ENCODE data around the gene ITGB1. TPM values are rescaled to one million over a fixed set of nuclear protein-coding genes. Genes with fewer than 3 reads are reported as not detected.

The ITGB1 gene
- total and polyA plus RNA-seq, 4 experiments from 2014 or later, result 420 to 758 (median 535) TPM

GRCh38 chr10:32931593-32931992 lies 26.4 kb downstream of the ITGB1 start:
- peaks cover 73% of the 10 kb centered on the region for H3K4me1 ChIP-seq (ENCODE audit: insufficient read depth, low read length)
- H3K4me1 Mint-ChIP-seq, result peaks cover 50 to 90% (median 64%) of the 10 kb centered on the region in 4 donors
- no peaks in the 10 kb centered on the region for H3K9me3 Mint-ChIP-seq
- peaks cover 59 to 76% of the 10 kb centered on the region in 2 donors for H3K36me3 Mint-ChIP-seq
- peaks cover 60% of the 10 kb centered on the region for H3K36me3 ChIP-seq (ENCODE audit: insufficient read depth, low read length)
- H3K27ac Mint-ChIP-seq, result peak overlapping the region; percentile 28 to 83 (median 75)
- H3K4me3 Mint-ChIP-seq, result peak overlapping the region in 5 of 8 donors; percentile 1 to 68 (median 11)
- ChIA-PET POLR2A (ENCODE audit: partially characterized antibody) (interaction anchor here (0.5 to 3.1 kb wide), 4 partner anchors 16 to 193 kb away, joined by 3 to 11 read pairs (median 4); no protein-coding TSS in a partner anchor), CTCF (ENCODE audit: partially characterized antibody) (interaction anchor here (1.0 to 1.8 kb wide), 3 partner anchors 77 to 184 kb away, joined by 3 to 5 read pairs (median 5); no protein-coding TSS in a partner anchor)
- H3K27ac ChIP-seq (ENCODE audit: low read depth, low read length), result no peak overlapping the region
- H3K27me3 ChIP-seq (ENCODE audit: insufficient read depth, low read length), result no peaks in the 10 kb centered on the region
- no peaks in the 10 kb centered on the region for H3K27me3 Mint-ChIP-seq
- no peak overlapping the region for H3K4me3 ChIP-seq (ENCODE audit: low read length in 2 of 2)
- no peaks in the 10 kb centered on the region for H3K9me3 ChIP-seq (ENCODE audit: control insufficient read depth in 1 of 2, low read length in 2 of 2)
- no peak for DNase-seq
- intact Hi-C loops (cut with micrococcal nuclease), result loop anchor here (5.0 kb wide), 3 partner anchors 76 to 226 kb away; no protein-coding TSS in a partner anchor

GRCh38 chr10:32930036-32930435 lies 28.0 kb downstream of the ITGB1 start:
- Histone ChIP-seq H3K27ac (ENCODE audit: low read depth, low read length) (no peak overlapping the region), H3K27me3 (ENCODE audit: insufficient read depth, low read length) (no peaks in the 10 kb centered on the region), H3K9me3 (ENCODE audit: control insufficient read depth in 1 of 2, low read length in 2 of 2) (no peaks in the 10 kb centered on the region), H3K4me3 (ENCODE audit: low read length in 2 of 2) (no peak overlapping the region), H3K36me3 (ENCODE audit: insufficient read depth, low read length) (peaks cover 71% of the 10 kb centered on the region), H3K4me1 (ENCODE audit: insufficient read depth, low read length) (peaks cover 72% of the 10 kb centered on the region)
- ChIA-PET CTCF (ENCODE audit: partially characterized antibody) (interaction anchor here (0.9 to 1.8 kb wide), 4 partner anchors 21 to 565 kb away, joined by 3 to 7 read pairs (median 4); no protein-coding TSS in a partner anchor), POLR2A (ENCODE audit: partially characterized antibody) (interaction anchor here (0.6 to 3.1 kb wide), 8 partner anchors 8 to 200 kb away, joined by 3 to 11 read pairs (median 5); no protein-coding TSS in a partner anchor)
- peaks cover 0 to 2% (median 0%) of the 10 kb centered on the region in 8 donors for H3K9me3 Mint-ChIP-seq
- H3K4me3 Mint-ChIP-seq, result peak overlapping the region in 7 of 8 donors; percentile 24 to 81 (median 59)
- H3K27me3 Mint-ChIP-seq, result no peaks in the 10 kb centered on the region
- peaks cover 59 to 80% of the 10 kb centered on the region in 2 donors for H3K36me3 Mint-ChIP-seq
- DNase-seq, result no peak
- H3K27ac Mint-ChIP-seq, result peak overlapping the region in 5 of 7 donors; percentile 25 to 90 (median 63)
- peaks cover 45 to 90% (median 62%) of the 10 kb centered on the region in 4 donors for H3K4me1 Mint-ChIP-seq
- intact Hi-C loops (cut with micrococcal nuclease), result loop anchor here (5.0 kb wide), 3 partner anchors 77 to 227 kb away; no protein-coding TSS in a partner anchor

- intact Hi-C loops (cut with micrococcal nuclease), result loop anchor here (5.0 kb wide), 3 partner anchors 78 to 228 kb away; no protein-coding TSS in a partner anchor
Observed at GRCh38 chr10:32929634-32930033, 28.4 kb downstream of the ITGB1 start.

GRCh38 chr10:32927750-32928149 lies 30.3 kb downstream of the ITGB1 start:
- H3K4me3 Mint-ChIP-seq, result no peak overlapping the region
- peaks cover 46 to 88% (median 64%) of the 10 kb centered on the region in 4 donors for H3K4me1 Mint-ChIP-seq
- no peak for DNase-seq
- H3K27me3 Mint-ChIP-seq, result no peaks in the 10 kb centered on the region
- H3K27ac ChIP-seq (ENCODE audit: low read depth, low read length), result no peak overlapping the region
- peaks cover 74% of the 10 kb centered on the region for H3K4me1 ChIP-seq (ENCODE audit: insufficient read depth, low read length)
- ChIA-PET POLR2A (ENCODE audit: partially characterized antibody) (interaction anchor here (0.8 to 1.1 kb wide), 2 partner anchors 11 to 19 kb away, joined by 3 to 4 read pairs; no protein-coding TSS in a partner anchor), CTCF (ENCODE audit: partially characterized antibody) (no interaction called here)
- no peak overlapping the region for H3K4me3 ChIP-seq (ENCODE audit: low read length in 2 of 2)
- peaks cover 68 to 80% of the 10 kb centered on the region in 2 donors for H3K36me3 Mint-ChIP-seq
- H3K27me3 ChIP-seq (ENCODE audit: insufficient read depth, low read length), result no peaks in the 10 kb centered on the region
- H3K9me3 ChIP-seq (ENCODE audit: control insufficient read depth in 1 of 2, low read length in 2 of 2), result no peaks in the 10 kb centered on the region
- intact Hi-C loops (cut with micrococcal nuclease), result no loop called here
- H3K36me3 ChIP-seq (ENCODE audit: insufficient read depth, low read length), result peaks cover 71% of the 10 kb centered on the region
- H3K9me3 Mint-ChIP-seq, result peaks cover 0 to 2% (median 0%) of the 10 kb centered on the region in 8 donors
- peak overlapping the region in 3 of 7 donors; percentile 49 to 90 (median 54) for H3K27ac Mint-ChIP-seq

More at GRCh38 chr10:32929634-32930033, 28.4 kb downstream of the ITGB1 start:
- CTCF ChIA-PET (ENCODE audit: partially characterized antibody), result interaction anchor here (0.9 to 1.8 kb wide), 4 partner anchors 21 to 565 kb away, joined by 3 to 7 read pairs (median 4); no protein-coding TSS in a partner anchor
- Mint-ChIP-seq H3K27me3 (no peaks in the 10 kb centered on the region), H3K4me3 (peak overlapping the region in 7 of 8 donors; percentile 37 to 81 (median 59)), H3K9me3 (peaks cover 0 to 2% (median 0%) of the 10 kb centered on the region in 8 donors), H3K36me3 (peaks cover 59 to 80% of the 10 kb centered on the region in 2 donors), H3K4me1 (peaks cover 43 to 90% (median 61%) of the 10 kb centered on the region in 4 donors), H3K27ac (peak overlapping the region in 6 of 7 donors; percentile 1 to 90 (median 69))
- H3K9me3 ChIP-seq (ENCODE audit: control insufficient read depth in 1 of 2, low read length in 2 of 2), result no peaks in the 10 kb centered on the region
- peaks cover 72% of the 10 kb centered on the region for H3K4me1 ChIP-seq (ENCODE audit: insufficient read depth, low read length)
- peak; percentile 18 to 80 (median 35) for DNase-seq
- H3K4me3 ChIP-seq (ENCODE audit: low read length in 2 of 2), result no peak overlapping the region
- no peak overlapping the region for H3K27ac ChIP-seq (ENCODE audit: low read depth, low read length)
- H3K27me3 ChIP-seq (ENCODE audit: insufficient read depth, low read length), result no peaks in the 10 kb centered on the region
- POLR2A ChIA-PET (ENCODE audit: partially characterized antibody), result interaction anchor here (0.6 to 3.1 kb wide), 8 partner anchors 9 to 200 kb away, joined by 3 to 11 read pairs (median 5); no protein-coding TSS in a partner anchor
- peaks cover 74% of the 10 kb centered on the region for H3K36me3 ChIP-seq (ENCODE audit: insufficient read depth, low read length)

- intact Hi-C loops (cut with micrococcal nuclease), result no loop called here
- H3K4me1 Mint-ChIP-seq, result peaks cover 33 to 79% (median 51%) of the 10 kb centered on the region in 4 donors
Observed at GRCh38 chr10:32923849-32924248, 34.2 kb downstream of the ITGB1 start.

GRCh38 chr10:32923134-32923533 lies 34.9 kb downstream of the ITGB1 start:
- Mint-ChIP-seq H3K9me3 (peaks cover 0 to 4% (median 0%) of the 10 kb centered on the region in 8 donors), H3K4me1 (peaks cover 29 to 71% (median 50%) of the 10 kb centered on the region in 4 donors), H3K36me3 (peaks cover 85 to 86% of the 10 kb centered on the region in 2 donors), H3K27me3 (no peaks in the 10 kb centered on the region), H3K4me3 (peak overlapping the region in 1 of 8 donors; percentile 44), H3K27ac (peak overlapping the region in 6 of 7 donors; percentile 11 to 90 (median 50))
- Histone ChIP-seq H3K4me1 (ENCODE audit: insufficient read depth, low read length) (peaks cover 44% of the 10 kb centered on the region), H3K9me3 (ENCODE audit: control insufficient read depth in 1 of 2, low read length in 2 of 2) (no peaks in the 10 kb centered on the region), H3K36me3 (ENCODE audit: insufficient read depth, low read length) (peaks cover 89% of the 10 kb centered on the region), H3K27me3 (ENCODE audit: insufficient read depth, low read length) (no peaks in the 10 kb centered on the region), H3K4me3 (ENCODE audit: low read length in 2 of 2) (no peak overlapping the region), H3K27ac (ENCODE audit: low read depth, low read length) (no peak overlapping the region)
- ChIA-PET CTCF (ENCODE audit: partially characterized antibody) (no interaction called here), POLR2A (ENCODE audit: partially characterized antibody) (interaction anchor here (1.1 to 1.8 kb wide), 2 partner anchors 28 to 34 kb away, joined by 3 to 5 read pairs; no protein-coding TSS in a partner anchor)
- intact Hi-C loops (cut with micrococcal nuclease), result no loop called here
- no peak for DNase-seq

More at GRCh38 chr10:32923849-32924248, 34.2 kb downstream of the ITGB1 start:
- Histone ChIP-seq H3K4me3 (ENCODE audit: low read length in 2 of 2) (no peak overlapping the region), H3K27ac (ENCODE audit: low read depth, low read length) (no peak overlapping the region), H3K36me3 (ENCODE audit: insufficient read depth, low read length) (peaks cover 88% of the 10 kb centered on the region), H3K4me1 (ENCODE audit: insufficient read depth, low read length) (peaks cover 46% of the 10 kb centered on the region), H3K9me3 (ENCODE audit: control insufficient read depth in 1 of 2, low read length in 2 of 2) (no peaks in the 10 kb centered on the region), H3K27me3 (ENCODE audit: insufficient read depth, low read length) (no peaks in the 10 kb centered on the region)
- peak overlapping the region in 6 of 7 donors; percentile 41 to 85 (median 76) for H3K27ac Mint-ChIP-seq
- H3K4me3 Mint-ChIP-seq, result peak overlapping the region in 5 of 8 donors; percentile 9 to 63 (median 44)
- DNase-seq, result no peak
- H3K9me3 Mint-ChIP-seq, result peaks cover 0 to 2% (median 0%) of the 10 kb centered on the region in 8 donors
- ChIA-PET CTCF (ENCODE audit: partially characterized antibody) (interaction anchor here (1.2 kb wide), 1 partner anchor 85 kb away, joined by 3 read pairs; no protein-coding TSS in a partner anchor), POLR2A (ENCODE audit: partially characterized antibody) (interaction anchor here (1.1 to 1.8 kb wide), 2 partner anchors 28 to 33 kb away, joined by 3 to 5 read pairs; no protein-coding TSS in a partner anchor)
- peaks cover 85 to 86% of the 10 kb centered on the region in 2 donors for H3K36me3 Mint-ChIP-seq
- H3K27me3 Mint-ChIP-seq, result no peaks in the 10 kb centered on the region

- Mint-ChIP-seq H3K4me3 (no peak overlapping the region), H3K9me3 (peaks cover 0 to 4% (median 0%) of the 10 kb centered on the region in 8 donors), H3K36me3 (peaks cover 85 to 88% of the 10 kb centered on the region in 2 donors), H3K27ac (peak overlapping the region in 2 of 7 donors; percentile 10 to 32), H3K27me3 (no peaks in the 10 kb centered on the region), H3K4me1 (peaks cover 28 to 67% (median 49%) of the 10 kb centered on the region in 4 donors)
- Histone ChIP-seq H3K36me3 (ENCODE audit: insufficient read depth, low read length) (peaks cover 79% of the 10 kb centered on the region), H3K4me3 (ENCODE audit: low read length in 2 of 2) (no peak overlapping the region), H3K27me3 (ENCODE audit: insufficient read depth, low read length) (no peaks in the 10 kb centered on the region), H3K4me1 (ENCODE audit: insufficient read depth, low read length) (peaks cover 44% of the 10 kb centered on the region), H3K9me3 (ENCODE audit: control insufficient read depth in 1 of 2, low read length in 2 of 2) (no peaks in the 10 kb centered on the region), H3K27ac (ENCODE audit: low read depth, low read length) (no peak overlapping the region)
- POLR2A ChIA-PET (ENCODE audit: partially characterized antibody), result interaction anchor here (1.1 kb wide), 1 partner anchor 33 kb away, joined by 3 read pairs; no protein-coding TSS in a partner anchor
- DNase-seq, result no peak
- intact Hi-C loops (cut with micrococcal nuclease), result no loop called here
- CTCF ChIA-PET (ENCODE audit: partially characterized antibody), result no interaction called here
Observed at GRCh38 chr10:32922170-32922569, 35.9 kb downstream of the ITGB1 start.

Measured in CD4-positive, alpha-beta memory T cell (primary cell).